ENCODE results near the gene SRSF11.

DNA sequence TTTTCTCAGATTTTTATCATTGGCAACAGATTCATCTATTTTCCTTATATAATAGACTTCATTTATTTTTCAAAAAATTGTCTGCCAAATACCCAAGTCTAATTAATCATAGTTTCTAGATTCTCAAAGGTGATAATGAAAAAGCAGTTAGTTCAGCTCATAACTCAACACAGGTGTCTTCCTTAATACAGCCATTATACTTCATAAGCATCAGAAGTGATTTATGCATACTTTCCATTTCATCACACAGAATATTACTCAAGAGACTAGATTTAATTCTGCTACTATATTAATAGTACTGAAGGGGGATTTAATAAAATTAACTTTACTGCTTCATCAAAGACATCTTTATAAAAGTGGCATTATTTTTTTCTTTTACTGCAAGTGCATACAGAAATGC is 18.8 kb downstream of the SRSF11 start:
- TF ChIP-seq, protein P1, sequence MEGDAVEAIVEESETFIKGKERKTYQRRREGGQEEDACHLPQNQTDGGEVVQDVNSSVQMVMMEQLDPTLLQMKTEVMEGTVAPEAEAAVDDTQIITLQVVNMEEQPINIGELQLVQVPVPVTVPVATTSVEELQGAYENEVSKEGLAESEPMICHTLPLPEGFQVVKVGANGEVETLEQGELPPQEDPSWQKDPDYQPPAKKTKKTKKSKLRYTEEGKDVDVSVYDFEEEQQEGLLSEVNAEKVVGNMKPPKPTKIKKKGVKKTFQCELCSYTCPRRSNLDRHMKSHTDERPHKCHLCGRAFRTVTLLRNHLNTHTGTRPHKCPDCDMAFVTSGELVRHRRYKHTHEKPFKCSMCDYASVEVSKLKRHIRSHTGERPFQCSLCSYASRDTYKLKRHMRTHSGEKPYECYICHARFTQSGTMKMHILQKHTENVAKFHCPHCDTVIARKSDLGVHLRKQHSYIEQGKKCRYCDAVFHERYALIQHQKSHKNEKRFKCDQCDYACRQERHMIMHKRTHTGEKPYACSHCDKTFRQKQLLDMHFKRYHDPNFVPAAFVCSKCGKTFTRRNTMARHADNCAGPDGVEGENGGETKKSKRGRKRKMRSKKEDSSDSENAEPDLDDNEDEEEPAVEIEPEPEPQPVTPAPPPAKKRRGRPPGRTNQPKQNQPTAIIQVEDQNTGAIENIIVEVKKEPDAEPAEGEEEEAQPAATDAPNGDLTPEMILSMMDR (IDR thresholded peaks at IDR 0.05), result no peak
- TF ChIP-seq POLR2A (IDR thresholded peaks at IDR 0.05), result no peak
- TF ChIP-seq EP300 (IDR thresholded peaks at IDR 0.05), result no peak

Data from sigmoid colon (tissue), 4 donors.